HEK293 (cell line): ENCODE data around the gene GJB3.

Experiments used
- CTCF ChIA-PET: fragments of 350-600 bp; formaldehyde crosslinking; extraction: SDS; loops from one replicate; lab custom pipeline; 2021; ENCODE audit warnings: antibody characterized with exemption; lab: Yijun Ruan, JAX
- POLR2A ChIA-PET: fragments of 300-600 bp; formaldehyde crosslinking; extraction: SDS; loops from one replicate; lab custom pipeline; 2020; ENCODE audit warnings: antibody characterized with exemption, inconsistent platforms; lab: Yijun Ruan, JAX
- H3K27ac ChIP-seq: fragments of 200-500 bp; sonication (Bioruptor generic); 2 replicates; pipeline ENCODE4 v1.5.1; 2014; ENCODE audit warnings: low read depth, low read length, control low read depth, inconsistent platforms; ENCODE audit errors: extremely low read depth
- H3K36me3 ChIP-seq, 2 experiments: fragments of 200-500 bp in 1 of 2; sonication (Bioruptor generic) in 1 of 2; 1 replicate in 1 of 2; 2 replicates in 1 of 2; pipeline ENCODE4 v1.5.1; 2014 to 2017; ENCODE audit warnings: inconsistent platforms in 2 of 2, low read length in 2 of 2; ENCODE audit not compliant: control insufficient read depth in 2 of 2, insufficient read depth in 1 of 2
- H3K4me1 ChIP-seq: fragments of 200-500 bp; sonication (Bioruptor generic); 2 replicates; pipeline ENCODE4 v1.5.1; 2014; ENCODE audit warnings: mild to moderate bottlenecking, low read length, inconsistent platforms; ENCODE audit not compliant: control insufficient read depth, insufficient read depth
- H3K4me3 ChIP-seq: 2 replicates; pipeline ENCODE4 v1.5.1; 2011; ENCODE audit warnings: low read depth, mild to moderate bottlenecking, control low read depth, low read length, moderate library complexity
- H3K9me3 ChIP-seq: fragments of 200-500 bp; sonication (Bioruptor generic); 2 replicates; pipeline ENCODE4 v1.5.1; 2014; ENCODE audit warnings: low read depth, low read length, inconsistent platforms; ENCODE audit not compliant: control insufficient read depth, insufficient read depth
- ATF2 ChIP-seq: fragments of 450-650 bp; formaldehyde crosslinking; IDR thresholded peaks from 2 replicates; pipeline ENCODE4 v1.5.1; 2016; ENCODE audit warnings: missing biosample characterization, missing genetic modification characterization, low read depth
- EGR2 ChIP-seq: fragments of 450-650 bp; formaldehyde crosslinking; IDR thresholded peaks from 2 replicates; pipeline ENCODE4 v1.5.1; 2016; ENCODE audit warnings: low read depth, missing biosample characterization, missing genetic modification characterization
- KLF8 ChIP-seq: fragments of 450-650 bp; formaldehyde crosslinking; IDR thresholded peaks from 2 replicates; pipeline ENCODE4 v1.5.1; 2016; ENCODE audit warnings: missing biosample characterization, missing genetic modification characterization
- MZF1 ChIP-seq: fragments of 450-650 bp; formaldehyde crosslinking; IDR thresholded peaks from 2 replicates; pipeline ENCODE4 v1.5.1; 2017; ENCODE audit warnings: missing biosample characterization, missing genetic modification characterization, borderline replicate concordance
- PRDM10 ChIP-seq: fragments of 450-650 bp; formaldehyde crosslinking; IDR thresholded peaks from 2 replicates; pipeline ENCODE4 v1.5.1; 2016; ENCODE audit warnings: missing biosample characterization, missing genetic modification characterization
- ZBTB48 ChIP-seq: fragments of 450-650 bp; formaldehyde crosslinking; IDR thresholded peaks from 2 replicates; pipeline ENCODE4 v1.5.1; 2016; ENCODE audit warnings: missing biosample characterization, missing genetic modification characterization
- ZFHX2 ChIP-seq: fragments of 450-650 bp; formaldehyde crosslinking; conservative IDR thresholded peaks from 2 replicates; pipeline ENCODE4 v1.5.1; 2016; ENCODE audit warnings: missing biosample characterization, missing genetic modification characterization
- ZNF16 ChIP-seq: fragments of 450-650 bp; formaldehyde crosslinking; IDR thresholded peaks from 2 replicates; pipeline ENCODE4 v1.5.1; 2016; ENCODE audit warnings: low read depth, missing biosample characterization, missing genetic modification characterization
- ZNF26 ChIP-seq: fragments of 450-650 bp; formaldehyde crosslinking; IDR thresholded peaks from 2 replicates; pipeline ENCODE4 v1.5.1; 2016; ENCODE audit warnings: missing biosample characterization, missing genetic modification characterization
- ZNF362 ChIP-seq: fragments of 450-650 bp; formaldehyde crosslinking; IDR thresholded peaks from 2 replicates; pipeline ENCODE4 v1.5.1; 2016; ENCODE audit warnings: missing biosample characterization, missing genetic modification characterization
- ZNF433 ChIP-seq: fragments of 450-650 bp; formaldehyde crosslinking; IDR thresholded peaks from 2 replicates; pipeline ENCODE4 v1.5.1; 2016; ENCODE audit warnings: missing biosample characterization, missing genetic modification characterization, low read depth
- ZNF488 ChIP-seq: fragments of 450-650 bp; formaldehyde crosslinking; IDR thresholded peaks from 2 replicates; pipeline ENCODE4 v1.5.1; 2016; ENCODE audit warnings: missing biosample characterization, missing genetic modification characterization
- ZNF501 ChIP-seq: fragments of 450-650 bp; formaldehyde crosslinking; IDR thresholded peaks from 2 replicates; pipeline ENCODE4 v1.5.1; 2016; ENCODE audit warnings: missing biosample characterization, missing genetic modification characterization
- ZNF560 ChIP-seq: fragments of 450-650 bp; formaldehyde crosslinking; IDR thresholded peaks from 2 replicates; pipeline ENCODE4 v1.5.1; 2017; ENCODE audit warnings: missing biosample characterization, missing genetic modification characterization, borderline replicate concordance
- ZNF645 ChIP-seq: fragments of 450-650 bp; formaldehyde crosslinking; IDR thresholded peaks from 2 replicates; pipeline ENCODE4; 2016; ENCODE audit warnings: missing biosample characterization, missing genetic modification characterization

Gene GJB3

GRCh38 chr1:34825455-34826091, 44.6 kb downstream of the GJB3 start:
- no peaks in the 10 kb centered on the region for H3K4me1 ChIP-seq
- H3K9me3 ChIP-seq = no peaks in the 10 kb centered on the region
- POLR2A ChIA-PET = no interaction called here
- H3K4me3 ChIP-seq = no peak overlapping the region
- no peak for TF ChIP-seq MZF1 (tag by site-specific recombination)
- TF ChIP-seq ZFHX2 = peak; percentile 71
- TF ChIP-seq EGR2 = peak; percentile 91
- H3K36me3 ChIP-seq = no peaks in the 10 kb centered on the region
- CTCF ChIA-PET = interaction anchor here (1.0 to 2.6 kb wide), 2 partner anchors 27 to 40 kb away, joined by 4 to 10 read pairs; no protein-coding TSS in a partner anchor
- H3K27ac ChIP-seq = no peak overlapping the region

GRCh38 chr1:34827341-34827941, 46.4 kb downstream of the GJB3 start:
- TF ChIP-seq ZNF645 (tag by site-specific recombination) (no peak), PRDM10 (tag by site-specific recombination) (peak; percentile 64)
- ChIA-PET CTCF (interaction anchor here (1.0 to 2.6 kb wide), 2 partner anchors 25 to 39 kb away, joined by 3 to 10 read pairs; no protein-coding TSS in a partner anchor), POLR2A (interaction anchor here (0.6 kb wide), 1 partner anchor 98 kb away, joined by 5 read pairs; no protein-coding TSS in a partner anchor)
- Histone ChIP-seq H3K27ac (no peak overlapping the region), H3K36me3 (no peaks in the 10 kb centered on the region), H3K9me3 (no peaks in the 10 kb centered on the region), H3K4me3 (no peak overlapping the region), H3K4me1 (no peaks in the 10 kb centered on the region)

GRCh38 chr1:34828611-34829010, 47.6 kb downstream of the GJB3 start:
- CTCF ChIA-PET = no interaction called here

More at GRCh38 chr1:34828611-34829010, 47.6 kb downstream of the GJB3 start:
- no peaks in the 10 kb centered on the region for H3K9me3 ChIP-seq
- H3K4me1 ChIP-seq = no peaks in the 10 kb centered on the region
- POLR2A ChIA-PET = no interaction called here
- no peak overlapping the region for H3K27ac ChIP-seq
- H3K36me3 ChIP-seq = no peaks in the 10 kb centered on the region
- no peak for TF ChIP-seq EGR2
- no peak for TF ChIP-seq ATF2 (tag by site-specific recombination)
- no peak for TF ChIP-seq ZNF433 (tag by site-specific recombination)
- TF ChIP-seq ZNF488 (tag by site-specific recombination) = no peak
- no peak for TF ChIP-seq ZBTB48
- no peak for TF ChIP-seq ZNF501 (tag by site-specific recombination)
- no peak for TF ChIP-seq ZNF16
- TF ChIP-seq KLF8 (tag by site-specific recombination) = no peak
- no peak for TF ChIP-seq ZNF362 (tag by site-specific recombination)
- no peak for TF ChIP-seq ZNF560 (tag by site-specific recombination)
- no peak for TF ChIP-seq ZNF26
- no peak overlapping the region for H3K4me3 ChIP-seq
